SKM-1 (cell line): Measurements from ENCODE around the gene THADA.
"Not testable (repeated sequence)": the region's sequence is repeated elsewhere in the genome, so short reads cannot be mapped to it uniquely, and the experiment has no call there.

ENCODE experiments used
- DNase-seq: peaks from one replicate; lab custom pipeline; 2025; ENCODE audit not compliant: unreplicated experiment; lab: John Stamatoyannopoulos, UW

THADA gene

GRCh38 chr2:43605079-43605655 lies 9.3 kb upstream of the THADA start:
- DNase-seq = peak; percentile 21

GRCh38 chr2:43604674-43605073 lies 8.8 kb upstream of the THADA start:
- no peak for DNase-seq

- not testable (repeated sequence) for DNase-seq
Observed at GRCh38 chr2:43600596-43600995, 4.8 kb upstream of the THADA start.

GRCh38 chr2:43594875-43595274 lies 963 bp downstream of the THADA start:
- DNase-seq = no peak

- no peak for DNase-seq
Observed at GRCh38 chr2:43593254-43593653, 2.6 kb downstream of the THADA start.

GRCh38 chr2:43592443-43592842 lies 3.4 kb downstream of the THADA start:
- DNase-seq = no peak

- DNase-seq = no peak
Observed at GRCh38 chr2:43585708-43586107, 10.1 kb downstream of the THADA start.

GRCh38 chr2:43579275-43579981 lies 16.4 kb downstream of the THADA start:
- no peak for DNase-seq

- DNase-seq = peak; percentile 64
Observed at GRCh38 chr2:43576981-43577892, 18.6 kb downstream of the THADA start.

- no peak for DNase-seq
Observed at GRCh38 chr2:43572244-43572643, 23.6 kb downstream of the THADA start.

- DNase-seq = no peak
Observed at GRCh38 chr2:43569921-43570320, 25.9 kb downstream of the THADA start.

GRCh38 chr2:43568228-43568627 lies 27.6 kb downstream of the THADA start:
- DNase-seq = no peak

GRCh38 chr2:43566461-43566729 lies 29.4 kb downstream of the THADA start:
- DNase-seq = no peak

- no peak for DNase-seq
Observed at GRCh38 chr2:43563679-43564078, 32.2 kb downstream of the THADA start.

GRCh38 chr2:43560231-43560547 lies 35.6 kb downstream of the THADA start:
- no peak for DNase-seq

GRCh38 chr2:43559391-43560230 lies 36.2 kb downstream of the THADA start:
- no peak for DNase-seq

GRCh38 chr2:43557196-43557595 lies 38.6 kb downstream of the THADA start:
- no peak for DNase-seq

- DNase-seq = no peak
Observed at GRCh38 chr2:43556256-43556655, 39.6 kb downstream of the THADA start.

- no peak for DNase-seq
Observed at GRCh38 chr2:43553341-43553855, 42.4 kb downstream of the THADA start.

GRCh38 chr2:43551990-43552389 lies 43.8 kb downstream of the THADA start:
- DNase-seq = no peak

- DNase-seq = not testable (repeated sequence)
Observed at GRCh38 chr2:43548381-43548780, 47.5 kb downstream of the THADA start.
